Neural cell (in vitro differentiated cells): ENCODE results near the gene SDK1.

ENCODE experiments used
- CTCF ChIP-seq: fragments of 450-650 bp; IDR thresholded peaks from 2 replicates; pipeline ENCODE4 v1.5.1; 2014; ENCODE audit warnings: antibody characterized with exemption, mild to moderate bottlenecking, moderate library complexity; ENCODE audit not compliant: poor library complexity, severe bottlenecking
- EP300 ChIP-seq: fragments of 450-650 bp; conservative IDR thresholded peaks from 2 replicates; pipeline ENCODE4 v1.6.1; 2014; ENCODE audit warnings: antibody characterized with exemption, mild to moderate bottlenecking, moderate library complexity; ENCODE audit not compliant: poor library complexity, severe bottlenecking
- EZH2 ChIP-seq: fragments of 200-600, 300-800 bp; shearing (Covaris generic), sonication (generic); IDR thresholded peaks from 2 replicates; pipeline ENCODE4 v1.6.1; 2014; ENCODE audit warnings: antibody characterized with exemption, low read length, borderline replicate concordance, mild to moderate bottlenecking; ENCODE audit not compliant: insufficient read depth, poor library complexity, severe bottlenecking
- MXI1 ChIP-seq: fragments of 450-650 bp; conservative IDR thresholded peaks from 2 replicates; pipeline ENCODE4 v1.6.1; 2014; ENCODE audit warnings: antibody characterized with exemption, mild to moderate bottlenecking; ENCODE audit not compliant: poor library complexity, severe bottlenecking
- POLR2AphosphoS5 ChIP-seq: IDR thresholded peaks from 2 replicates; pipeline ENCODE4 v1.6.1; 2012
- RAD21 ChIP-seq: fragments of 450-650 bp; conservative IDR thresholded peaks from 2 replicates; pipeline ENCODE4 v1.6.1; 2014; ENCODE audit warnings: antibody characterized with exemption, mild to moderate bottlenecking, moderate library complexity
- REST ChIP-seq: IDR thresholded peaks from 2 replicates; pipeline ENCODE4 v1.6.1; 2012; ENCODE audit warnings: borderline replicate concordance
- SMC3 ChIP-seq: fragments of 450-650 bp; conservative IDR thresholded peaks from 2 replicates; pipeline ENCODE4 v1.6.1; 2014; ENCODE audit warnings: antibody characterized with exemption, mild to moderate bottlenecking, moderate library complexity; ENCODE audit not compliant: poor library complexity
- TAF1 ChIP-seq: IDR thresholded peaks from 2 replicates; pipeline ENCODE4 v1.6.1; 2012; ENCODE audit warnings: low read depth

- no peak for TF ChIP-seq CTCF
- TF ChIP-seq POLR2AphosphoS5: no peak
- TF ChIP-seq EZH2: no peak
- no peak for TF ChIP-seq RAD21
- TF ChIP-seq TAF1: no peak
- TF ChIP-seq REST: no peak
- no peak for TF ChIP-seq MXI1
- no peak for TF ChIP-seq SMC3
- TF ChIP-seq EP300: no peak
Measured at GRCh38 chr7:4260867-4261600, 960.0 kb downstream of the SDK1 start.
